ENCODE data around the gene ACOT6.
"Not testable (repeated sequence)": the region's sequence is repeated elsewhere in the genome, so short reads cannot be mapped to it uniquely, and the experiment has no call there.

GRCh38 chr14:73577214-73577613 is 35.1 kb upstream of the ACOT6 start:
- not testable (repeated sequence) for TF ChIP-seq POLR2A (IDR thresholded peaks at IDR 0.05; ENCODE audit: low read depth, low read length); CTCF (conservative IDR thresholded peaks at IDR 0.05; ENCODE audit: low read depth, low read length); USF2 (IDR thresholded peaks at IDR 0.05; ENCODE audit: low read depth, low read length); BHLHE40 (IDR thresholded peaks at IDR 0.05; ENCODE audit: low read depth, low read length); MXI1 (IDR thresholded peaks at IDR 0.05; ENCODE audit: borderline replicate concordance, low read depth, low read length); MAZ (IDR thresholded peaks at IDR 0.05; ENCODE audit: borderline replicate concordance, low read depth, low read length)

Measured in IMR-90 (cell line).